Measurements from ENCODE around the gene FNTB.

DNA sequence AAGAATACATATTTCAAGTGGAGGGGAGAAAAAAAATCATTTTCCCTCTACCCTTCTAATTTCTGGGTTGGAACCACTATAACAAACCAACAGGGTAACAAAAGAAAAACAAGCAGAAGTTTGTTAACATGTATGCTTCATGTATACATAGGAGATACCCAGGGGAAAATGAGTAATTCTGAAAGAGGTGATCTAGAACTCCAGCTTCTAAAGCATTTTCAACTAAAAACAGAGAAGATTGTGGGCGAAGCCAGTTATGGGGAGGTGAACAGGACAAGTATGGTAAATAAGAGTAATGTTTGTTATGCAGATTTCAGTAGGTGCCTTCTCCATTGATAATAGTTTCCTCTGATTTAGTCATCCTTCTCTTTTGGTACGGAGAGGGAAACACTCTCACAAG, 16.7 kb downstream of the FNTB start:
- TF ChIP-seq, protein P1, sequence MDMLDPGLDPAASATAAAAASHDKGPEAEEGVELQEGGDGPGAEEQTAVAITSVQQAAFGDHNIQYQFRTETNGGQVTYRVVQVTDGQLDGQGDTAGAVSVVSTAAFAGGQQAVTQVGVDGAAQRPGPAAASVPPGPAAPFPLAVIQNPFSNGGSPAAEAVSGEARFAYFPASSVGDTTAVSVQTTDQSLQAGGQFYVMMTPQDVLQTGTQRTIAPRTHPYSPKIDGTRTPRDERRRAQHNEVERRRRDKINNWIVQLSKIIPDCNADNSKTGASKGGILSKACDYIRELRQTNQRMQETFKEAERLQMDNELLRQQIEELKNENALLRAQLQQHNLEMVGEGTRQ (CRISPR knock-in tag; IDR thresholded peaks at IDR 0.05) = no peak
- TF ChIP-seq, protein P2, sequence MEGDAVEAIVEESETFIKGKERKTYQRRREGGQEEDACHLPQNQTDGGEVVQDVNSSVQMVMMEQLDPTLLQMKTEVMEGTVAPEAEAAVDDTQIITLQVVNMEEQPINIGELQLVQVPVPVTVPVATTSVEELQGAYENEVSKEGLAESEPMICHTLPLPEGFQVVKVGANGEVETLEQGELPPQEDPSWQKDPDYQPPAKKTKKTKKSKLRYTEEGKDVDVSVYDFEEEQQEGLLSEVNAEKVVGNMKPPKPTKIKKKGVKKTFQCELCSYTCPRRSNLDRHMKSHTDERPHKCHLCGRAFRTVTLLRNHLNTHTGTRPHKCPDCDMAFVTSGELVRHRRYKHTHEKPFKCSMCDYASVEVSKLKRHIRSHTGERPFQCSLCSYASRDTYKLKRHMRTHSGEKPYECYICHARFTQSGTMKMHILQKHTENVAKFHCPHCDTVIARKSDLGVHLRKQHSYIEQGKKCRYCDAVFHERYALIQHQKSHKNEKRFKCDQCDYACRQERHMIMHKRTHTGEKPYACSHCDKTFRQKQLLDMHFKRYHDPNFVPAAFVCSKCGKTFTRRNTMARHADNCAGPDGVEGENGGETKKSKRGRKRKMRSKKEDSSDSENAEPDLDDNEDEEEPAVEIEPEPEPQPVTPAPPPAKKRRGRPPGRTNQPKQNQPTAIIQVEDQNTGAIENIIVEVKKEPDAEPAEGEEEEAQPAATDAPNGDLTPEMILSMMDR (IDR thresholded peaks at IDR 0.05) = no peak
- TF ChIP-seq, protein P3, sequence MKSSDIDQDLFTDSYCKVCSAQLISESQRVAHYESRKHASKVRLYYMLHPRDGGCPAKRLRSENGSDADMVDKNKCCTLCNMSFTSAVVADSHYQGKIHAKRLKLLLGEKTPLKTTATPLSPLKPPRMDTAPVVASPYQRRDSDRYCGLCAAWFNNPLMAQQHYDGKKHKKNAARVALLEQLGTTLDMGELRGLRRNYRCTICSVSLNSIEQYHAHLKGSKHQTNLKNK (CRISPR knock-in tag; IDR thresholded peaks at IDR 0.05) = no peak
- TF ChIP-seq TEAD4 (CRISPR knock-in tag; IDR thresholded peaks at IDR 0.05) (no peak), SP1 (CRISPR knock-in tag; conservative IDR thresholded peaks at IDR 0.05) (no peak), TP53 (CRISPR knock-in tag; IDR thresholded peaks at IDR 0.05) (no peak), SMAD3 (CRISPR knock-in tag; IDR thresholded peaks at IDR 0.05; ENCODE audit: borderline replicate concordance) (no peak), KAT7 (CRISPR knock-in tag; IDR thresholded peaks at IDR 0.05; ENCODE audit: borderline replicate concordance) (no peak), TCF7 (CRISPR knock-in tag; IDR thresholded peaks at IDR 0.05; ENCODE audit: low read depth) (no peak), NFYB (CRISPR knock-in tag; conservative IDR thresholded peaks at IDR 0.05; ENCODE audit: low read depth) (no peak), CBFB (CRISPR knock-in tag; IDR thresholded peaks at IDR 0.05; ENCODE audit: low read depth) (no peak)
- TF ChIP-seq, protein P4, sequence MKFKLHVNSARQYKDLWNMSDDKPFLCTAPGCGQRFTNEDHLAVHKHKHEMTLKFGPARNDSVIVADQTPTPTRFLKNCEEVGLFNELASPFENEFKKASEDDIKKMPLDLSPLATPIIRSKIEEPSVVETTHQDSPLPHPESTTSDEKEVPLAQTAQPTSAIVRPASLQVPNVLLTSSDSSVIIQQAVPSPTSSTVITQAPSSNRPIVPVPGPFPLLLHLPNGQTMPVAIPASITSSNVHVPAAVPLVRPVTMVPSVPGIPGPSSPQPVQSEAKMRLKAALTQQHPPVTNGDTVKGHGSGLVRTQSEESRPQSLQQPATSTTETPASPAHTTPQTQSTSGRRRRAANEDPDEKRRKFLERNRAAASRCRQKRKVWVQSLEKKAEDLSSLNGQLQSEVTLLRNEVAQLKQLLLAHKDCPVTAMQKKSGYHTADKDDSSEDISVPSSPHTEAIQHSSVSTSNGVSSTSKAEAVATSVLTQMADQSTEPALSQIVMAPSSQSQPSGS (CRISPR knock-in tag; IDR thresholded peaks at IDR 0.05; ENCODE audit: borderline replicate concordance, low read depth) = no peak
- TF ChIP-seq, protein P5, sequence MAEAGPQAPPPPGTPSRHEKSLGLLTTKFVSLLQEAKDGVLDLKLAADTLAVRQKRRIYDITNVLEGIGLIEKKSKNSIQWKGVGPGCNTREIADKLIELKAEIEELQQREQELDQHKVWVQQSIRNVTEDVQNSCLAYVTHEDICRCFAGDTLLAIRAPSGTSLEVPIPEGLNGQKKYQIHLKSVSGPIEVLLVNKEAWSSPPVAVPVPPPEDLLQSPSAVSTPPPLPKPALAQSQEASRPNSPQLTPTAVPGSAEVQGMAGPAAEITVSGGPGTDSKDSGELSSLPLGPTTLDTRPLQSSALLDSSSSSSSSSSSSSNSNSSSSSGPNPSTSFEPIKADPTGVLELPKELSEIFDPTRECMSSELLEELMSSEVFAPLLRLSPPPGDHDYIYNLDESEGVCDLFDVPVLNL (CRISPR knock-in tag; IDR thresholded peaks at IDR 0.05; ENCODE audit: borderline replicate concordance, low read depth) = no peak
